Chondrocyte (in vitro differentiated cells): ENCODE measurements around the gene FREY1. TPM values are rescaled to one million over a fixed set of nuclear protein-coding genes. Genes with fewer than 3 reads are reported as not detected.

Experiments used
- DNase-seq: peaks from one replicate; pipeline ENCODE4 v3.0.0; 2021; ENCODE audit warnings: mixed read lengths, low spot score
- H3K27ac Mint-ChIP-seq: one replicate; pipeline ENCODE4 v1.8.0; 2021; ENCODE audit warnings: mild to moderate bottlenecking, moderate library complexity, mixed read lengths; ENCODE audit not compliant: unreplicated experiment
- H3K27me3 Mint-ChIP-seq: 2 replicates; pipeline ENCODE4 v1.8.0; 2021; ENCODE audit warnings: low read depth, mixed read lengths
- H3K36me3 Mint-ChIP-seq: 2 replicates; pipeline ENCODE4 v1.8.0; 2021; ENCODE audit warnings: low read depth, mixed read lengths
- H3K4me1 Mint-ChIP-seq: 2 replicates; pipeline ENCODE4 v1.8.0; 2021; ENCODE audit warnings: low read depth, mild to moderate bottlenecking, mixed read lengths
- H3K4me3 Mint-ChIP-seq: one replicate; pipeline ENCODE4 v1.8.0; 2021; ENCODE audit warnings: mild to moderate bottlenecking, moderate library complexity, mixed read lengths; ENCODE audit not compliant: unreplicated experiment
- H3K9me3 Mint-ChIP-seq: 2 replicates; pipeline ENCODE4 v1.8.0; 2021; ENCODE audit warnings: low read depth, mixed read lengths
- total RNA-seq: library from RNA; stranded (reverse); gene quantifications from 3 replicates; pipeline ENCODE4 v1.2.1, GENCODE V29; 2021
- TF ChIP-seq, protein P1 (sequence below): fragments of 200-600 bp; sonication (generic); IDR thresholded peaks from 2 replicates; pipeline ENCODE4 v1.5.0; 2021; ENCODE audit warnings: antibody characterized with exemption, mild to moderate bottlenecking, moderate library complexity

FREY1 gene
- total RNA-seq, 1 donor from 2014 or later = 0.80 TPM

DNA sequence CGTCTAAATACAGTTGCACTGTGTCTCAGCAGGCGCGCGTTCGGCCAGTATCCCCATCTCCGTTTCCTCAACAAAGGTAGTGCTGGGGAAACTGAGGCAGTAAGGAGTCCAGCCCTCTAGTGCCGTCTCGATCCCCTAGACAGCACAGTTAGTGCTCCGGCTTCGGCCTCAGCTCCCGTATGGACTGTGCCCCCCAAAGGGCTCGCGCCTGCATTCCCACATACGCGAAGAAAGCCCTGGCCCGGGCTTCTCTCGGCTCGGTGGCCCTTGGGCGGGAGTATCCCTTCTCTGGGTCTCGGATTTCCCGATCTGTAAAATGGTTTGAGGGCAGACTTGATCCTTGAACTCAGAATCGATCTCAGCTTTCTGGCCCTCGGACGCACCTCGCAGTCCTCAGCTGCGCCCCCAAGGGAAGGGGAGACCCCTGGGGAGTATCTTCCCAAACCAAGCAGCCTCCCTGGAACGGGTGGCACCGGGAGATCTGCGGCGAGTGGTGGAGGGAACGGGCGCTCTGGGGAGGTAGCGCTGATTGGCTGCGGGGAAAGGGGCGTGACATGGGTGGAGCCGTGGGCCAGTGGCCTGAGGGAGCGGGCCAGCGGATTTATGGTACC lies 11.4 kb upstream of the FREY1 start:
- peaks cover 2% of the 10 kb centered on the region for H3K36me3 Mint-ChIP-seq
- H3K27me3 Mint-ChIP-seq = peaks cover 9% of the 10 kb centered on the region
- H3K4me1 Mint-ChIP-seq = peaks cover 19% of the 10 kb centered on the region
- H3K9me3 Mint-ChIP-seq = no peaks in the 10 kb centered on the region
- DNase-seq = peak; percentile 94
- H3K27ac Mint-ChIP-seq = peak overlapping the region; percentile 96
- TF ChIP-seq, protein P1, sequence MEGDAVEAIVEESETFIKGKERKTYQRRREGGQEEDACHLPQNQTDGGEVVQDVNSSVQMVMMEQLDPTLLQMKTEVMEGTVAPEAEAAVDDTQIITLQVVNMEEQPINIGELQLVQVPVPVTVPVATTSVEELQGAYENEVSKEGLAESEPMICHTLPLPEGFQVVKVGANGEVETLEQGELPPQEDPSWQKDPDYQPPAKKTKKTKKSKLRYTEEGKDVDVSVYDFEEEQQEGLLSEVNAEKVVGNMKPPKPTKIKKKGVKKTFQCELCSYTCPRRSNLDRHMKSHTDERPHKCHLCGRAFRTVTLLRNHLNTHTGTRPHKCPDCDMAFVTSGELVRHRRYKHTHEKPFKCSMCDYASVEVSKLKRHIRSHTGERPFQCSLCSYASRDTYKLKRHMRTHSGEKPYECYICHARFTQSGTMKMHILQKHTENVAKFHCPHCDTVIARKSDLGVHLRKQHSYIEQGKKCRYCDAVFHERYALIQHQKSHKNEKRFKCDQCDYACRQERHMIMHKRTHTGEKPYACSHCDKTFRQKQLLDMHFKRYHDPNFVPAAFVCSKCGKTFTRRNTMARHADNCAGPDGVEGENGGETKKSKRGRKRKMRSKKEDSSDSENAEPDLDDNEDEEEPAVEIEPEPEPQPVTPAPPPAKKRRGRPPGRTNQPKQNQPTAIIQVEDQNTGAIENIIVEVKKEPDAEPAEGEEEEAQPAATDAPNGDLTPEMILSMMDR = no peak
- peak overlapping the region; percentile 89 for H3K4me3 Mint-ChIP-seq

DNA sequence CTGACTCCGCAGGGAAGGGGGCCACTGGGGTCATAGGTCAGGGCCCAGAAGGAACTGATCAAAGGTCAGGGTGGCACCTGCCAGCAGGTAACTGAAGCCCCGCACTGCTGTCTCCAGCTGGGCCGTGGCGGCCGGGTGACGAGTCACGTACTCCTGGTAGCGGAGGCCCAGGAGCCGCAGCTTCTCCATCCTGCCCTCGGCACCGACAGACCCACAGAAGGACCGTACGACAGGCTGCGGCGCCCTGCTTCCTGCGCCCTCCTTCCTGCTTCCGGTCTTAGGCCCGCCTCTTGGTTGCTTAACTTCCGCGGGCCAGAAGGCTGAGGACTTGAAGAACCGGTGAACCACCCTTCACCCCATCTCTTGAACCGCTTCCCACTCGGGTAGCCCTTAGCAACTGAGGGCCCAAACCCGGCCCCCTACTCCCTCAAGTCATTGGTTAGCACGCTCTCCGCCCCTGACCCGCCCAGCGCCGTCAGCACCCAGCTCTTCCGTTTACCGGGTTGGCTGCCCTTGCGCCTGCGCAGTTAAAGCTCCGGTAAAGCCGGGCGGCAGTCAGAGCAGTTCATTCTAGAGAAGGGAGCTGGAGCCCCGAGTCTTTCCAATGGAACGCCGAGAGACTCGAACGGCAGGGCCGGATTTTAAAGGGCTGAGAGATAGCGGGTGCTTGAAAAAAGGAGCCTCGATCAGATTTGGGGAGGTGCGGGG lies 10.7 kb upstream of the FREY1 start, which contains the start of gene PEX16:
Gene PEX16, minus strand, starts transcription at position 255 of the 708 bp plus-strand sequence. Its CDS starts 66 bp downstream, at position 189.
- no peaks in the 10 kb centered on the region for H3K9me3 Mint-ChIP-seq
- H3K27me3 Mint-ChIP-seq = peaks cover 5% of the 10 kb centered on the region
- H3K4me3 Mint-ChIP-seq = peak within 1 kb of the TSS; percentile 89
- peaks cover 16% of the 10 kb centered on the region for H3K4me1 Mint-ChIP-seq
- peak within 1 kb of the TSS; percentile 96 for H3K27ac Mint-ChIP-seq
- TF ChIP-seq, protein P1 = no peak
- DNase-seq = peak; percentile 100
- peaks cover 2% of the 10 kb centered on the region for H3K36me3 Mint-ChIP-seq

DNA sequence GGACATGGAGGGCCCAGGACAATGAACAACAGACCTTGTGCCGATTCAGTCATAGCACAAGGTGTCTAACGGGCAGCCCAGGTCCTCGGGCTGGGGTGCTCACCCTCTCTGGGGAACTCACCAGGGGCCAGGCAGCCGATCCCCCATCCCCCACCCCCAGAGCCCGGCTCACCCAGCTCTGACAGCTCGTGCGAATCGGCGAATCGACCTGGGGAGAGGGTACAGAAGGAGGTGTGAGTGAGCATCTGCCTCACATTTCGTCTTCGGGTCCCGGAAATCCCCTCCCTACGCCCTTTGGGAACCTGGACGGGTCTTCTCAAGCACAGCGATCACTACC lies 10.2 kb upstream of the FREY1 start:
- TF ChIP-seq, protein P1 = no peak
- H3K27me3 Mint-ChIP-seq = peaks cover 5% of the 10 kb centered on the region
- peak overlapping the region; percentile 89 for H3K4me3 Mint-ChIP-seq
- H3K9me3 Mint-ChIP-seq = no peaks in the 10 kb centered on the region
- H3K36me3 Mint-ChIP-seq = peaks cover 2% of the 10 kb centered on the region
- peak overlapping the region; percentile 96 for H3K27ac Mint-ChIP-seq
- DNase-seq = no peak
- H3K4me1 Mint-ChIP-seq = peaks cover 16% of the 10 kb centered on the region

DNA sequence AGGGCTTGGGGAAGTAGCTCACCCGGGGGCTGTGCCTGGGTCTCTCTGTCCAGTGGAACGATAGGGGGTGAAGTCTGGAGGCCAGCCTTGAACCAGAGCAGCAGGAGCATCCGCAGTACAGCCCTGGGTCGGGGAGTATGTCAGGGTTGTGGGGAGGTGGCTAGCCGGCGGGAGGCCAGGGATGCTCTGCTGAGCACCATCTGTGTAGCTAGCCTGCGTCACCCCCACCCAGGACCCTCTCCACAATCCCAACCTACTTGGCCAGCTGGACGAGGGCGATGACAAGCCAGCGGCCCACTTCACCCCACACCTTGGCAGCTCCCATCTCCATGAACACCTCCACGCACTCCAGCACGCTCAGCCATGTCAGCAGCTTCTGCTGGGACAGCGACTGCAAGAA lies 8.4 kb upstream of the FREY1 start:
- TF ChIP-seq, protein P1 = no peak
- no peak for DNase-seq
- H3K4me3 Mint-ChIP-seq = no peak overlapping the region
- H3K36me3 Mint-ChIP-seq = peaks cover 8% of the 10 kb centered on the region
- no peaks in the 10 kb centered on the region for H3K27me3 Mint-ChIP-seq
- H3K4me1 Mint-ChIP-seq = peaks cover 12% of the 10 kb centered on the region
- no peaks in the 10 kb centered on the region for H3K9me3 Mint-ChIP-seq
- H3K27ac Mint-ChIP-seq = no peak overlapping the region

DNA sequence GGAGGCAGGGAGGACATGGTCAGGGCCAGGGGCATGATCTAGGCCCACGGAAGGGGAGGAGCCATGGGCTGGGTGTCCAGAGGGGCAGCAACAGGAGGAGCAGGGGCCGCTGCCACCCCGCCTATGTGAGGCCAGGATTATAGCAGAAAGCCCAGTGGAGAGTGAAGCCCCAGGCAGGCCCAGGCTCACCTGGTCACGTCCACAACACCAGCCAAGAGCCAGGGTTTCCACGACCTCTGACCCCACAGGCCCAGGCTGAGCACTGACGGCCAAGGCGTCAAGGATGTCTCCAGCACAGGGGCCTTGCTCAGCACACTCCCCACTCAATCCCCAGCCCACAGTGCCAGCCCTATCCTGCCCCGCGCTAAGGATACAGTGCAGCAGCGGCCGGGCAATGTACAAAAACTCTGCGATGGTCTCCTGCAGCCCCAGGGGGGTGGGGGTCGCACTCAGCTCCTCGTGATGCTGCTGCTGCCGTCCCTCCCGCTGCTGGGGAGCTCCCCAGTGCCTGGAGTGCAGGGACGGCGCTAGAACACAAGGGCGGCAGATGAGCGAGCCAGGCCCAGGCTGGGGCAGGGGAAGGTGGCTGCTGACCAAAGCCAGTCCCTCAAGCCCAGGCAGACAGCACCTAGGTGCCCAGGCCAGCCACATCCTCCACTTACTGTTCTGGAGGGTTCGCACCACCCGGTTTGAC lies 7.0 kb upstream of the FREY1 start:
- Mint-ChIP-seq H3K4me1 (peaks cover 12% of the 10 kb centered on the region), H3K9me3 (no peaks in the 10 kb centered on the region), H3K36me3 (peaks cover 8% of the 10 kb centered on the region), H3K4me3 (no peak overlapping the region), H3K27me3 (no peaks in the 10 kb centered on the region), H3K27ac (no peak overlapping the region)
- TF ChIP-seq, protein P1 = no peak
- DNase-seq = no peak
